Measurements from ENCODE around the gene NPY. TPM values are rescaled to one million over a fixed set of nuclear protein-coding genes. Genes with fewer than 3 reads are reported as not detected.
A peak's percentile ranks its signal among the peaks of the same experiment; 100 is the strongest.
"Not testable (repeated sequence)": the region's sequence is repeated elsewhere in the genome, so short reads cannot be mapped to it uniquely, and the experiment has no call there.

The NPY gene
- total RNA-seq, 2 experiments from 2014 or later, result not detected

DNA sequence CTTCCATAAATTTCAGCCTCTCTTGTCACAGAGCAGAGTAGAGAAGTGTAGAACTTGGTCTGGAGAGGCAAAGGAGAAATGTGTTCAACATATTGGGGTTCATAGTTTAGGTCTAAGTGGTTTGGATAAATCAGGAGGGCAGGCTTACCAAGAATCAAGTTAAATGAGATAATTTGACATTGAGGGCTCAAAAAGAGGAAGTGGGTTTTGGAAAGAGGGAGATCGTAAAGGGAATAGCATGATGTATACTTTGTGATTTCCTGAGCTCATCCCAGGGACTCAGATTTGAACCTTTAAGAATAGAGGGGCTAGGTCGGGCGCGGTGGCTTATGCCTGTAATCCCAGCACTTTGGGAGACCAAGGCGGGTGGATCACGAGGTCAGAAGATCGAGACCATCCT, 34.7 kb upstream of the NPY start:
- intact Hi-C loops (cut with micrococcal nuclease), result no loop called here
- ChIA-PET CTCF (no interaction called here), POLR2A (no interaction called here)
- DNase-seq (no peak), ATAC-seq (no peak)
- H3K9me3 Mint-ChIP-seq, result peaks cover 15% of the 10 kb centered on the region
- H3K4me3 Mint-ChIP-seq, result no peak overlapping the region
- no peaks in the 10 kb centered on the region for H3K4me1 Mint-ChIP-seq (ENCODE audit: low read depth)
- H3K36me3 Mint-ChIP-seq (ENCODE audit: low read depth), result peaks cover 2% of the 10 kb centered on the region
- H3K27me3 Mint-ChIP-seq, result peaks cover 8% of the 10 kb centered on the region
- H3K27ac Mint-ChIP-seq, result no peak overlapping the region
- no peak for TF ChIP-seq CTCF (IDR thresholded peaks at IDR 0.05)

- Mint-ChIP-seq H3K36me3 (ENCODE audit: low read depth) (peaks cover 2% of the 10 kb centered on the region), H3K27ac (no peak overlapping the region), H3K9me3 (peaks cover 15% of the 10 kb centered on the region), H3K4me3 (no peak overlapping the region), H3K4me1 (ENCODE audit: low read depth) (peaks cover 7% of the 10 kb centered on the region), H3K27me3 (peaks cover 8% of the 10 kb centered on the region)
- no peak for DNase-seq
- ChIA-PET CTCF (no interaction called here), POLR2A (no interaction called here)
- intact Hi-C loops (cut with micrococcal nuclease), result no loop called here
- TF ChIP-seq CTCF (IDR thresholded peaks at IDR 0.05), result no peak
- ATAC-seq, result no peak
These were observed 32.4 kb upstream of the NPY start for GRCh38 chr7:24251568-24251967.

DNA sequence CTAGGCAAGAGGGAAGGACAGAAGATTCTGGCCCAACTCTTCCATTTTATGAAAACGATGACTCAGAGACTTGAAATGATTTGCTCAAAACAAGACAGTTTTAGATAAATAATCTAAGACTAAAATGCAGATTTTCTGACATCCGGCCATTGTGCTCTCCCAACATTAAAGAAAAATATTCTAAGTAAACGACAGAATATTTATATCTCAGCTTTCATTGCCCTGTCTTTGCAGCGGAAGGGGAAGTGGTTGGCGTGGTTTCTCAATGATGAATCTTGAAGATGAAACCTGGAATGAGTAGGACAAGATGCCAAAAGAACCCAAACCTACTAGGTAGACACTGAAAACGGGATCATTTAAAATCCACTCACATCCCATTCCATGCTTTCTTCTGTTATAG, 28.9 kb upstream of the NPY start:
- no peak overlapping the region for H3K27ac Mint-ChIP-seq
- no peak for TF ChIP-seq CTCF (IDR thresholded peaks at IDR 0.05)
- H3K4me3 Mint-ChIP-seq, result no peak overlapping the region
- peaks cover 7% of the 10 kb centered on the region for H3K4me1 Mint-ChIP-seq (ENCODE audit: low read depth)
- H3K27me3 Mint-ChIP-seq, result peaks cover 11% of the 10 kb centered on the region
- no peak for ATAC-seq
- peak; percentile 30 for DNase-seq
- intact Hi-C loops (cut with micrococcal nuclease), result no loop called here
- ChIA-PET CTCF (no interaction called here), POLR2A (no interaction called here)
- H3K9me3 Mint-ChIP-seq, result peaks cover 11% of the 10 kb centered on the region
- peaks cover 2% of the 10 kb centered on the region for H3K36me3 Mint-ChIP-seq (ENCODE audit: low read depth)

- H3K36me3 Mint-ChIP-seq (ENCODE audit: low read depth); H3K4me1 Mint-ChIP-seq (ENCODE audit: low read depth): not testable (repeated sequence)
These were observed 25.7 kb upstream of the NPY start for GRCh38 chr7:24258324-24258723.

DNA sequence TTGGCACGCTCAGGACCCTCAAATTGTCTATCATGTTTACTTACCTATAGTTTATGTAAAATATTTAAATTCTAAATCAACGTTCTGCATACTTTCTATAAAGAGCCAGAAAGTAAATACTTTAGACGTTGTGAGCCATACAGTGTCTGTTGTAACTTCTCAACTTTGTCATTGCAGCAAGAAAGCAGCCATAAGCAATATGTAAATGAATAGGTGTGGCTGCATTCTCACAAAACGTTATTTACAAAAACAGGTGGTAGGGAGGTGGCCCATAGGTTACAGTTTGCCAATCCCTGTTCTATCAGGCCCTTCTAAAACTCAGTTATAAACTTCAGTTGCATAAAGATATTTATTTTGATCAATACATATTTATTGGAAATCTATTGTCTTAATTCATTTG, 12.1 kb upstream of the NPY start:
- no peaks in the 10 kb centered on the region for H3K4me1 Mint-ChIP-seq (ENCODE audit: low read depth)
- CTCF ChIA-PET, result no interaction called here
- H3K9me3 Mint-ChIP-seq, result no peaks in the 10 kb centered on the region
- POLR2A ChIA-PET, result no interaction called here
- peaks cover 18% of the 10 kb centered on the region for H3K27me3 Mint-ChIP-seq
- H3K36me3 Mint-ChIP-seq (ENCODE audit: low read depth), result no peaks in the 10 kb centered on the region
- DNase-seq (no peak), ATAC-seq (no peak)
- H3K4me3 Mint-ChIP-seq, result no peak overlapping the region
- no peak for TF ChIP-seq CTCF (IDR thresholded peaks at IDR 0.05)
- intact Hi-C loops (cut with micrococcal nuclease), result no loop called here
- H3K27ac Mint-ChIP-seq, result no peak overlapping the region

More at GRCh38 chr7:24258324-24258723, 25.7 kb upstream of the NPY start:
- H3K27me3 Mint-ChIP-seq; CTCF ChIA-PET; intact Hi-C loops (cut with micrococcal nuclease); H3K27ac Mint-ChIP-seq; ATAC-seq; POLR2A ChIA-PET; DNase-seq; H3K9me3 Mint-ChIP-seq; H3K4me3 Mint-ChIP-seq: not testable (repeated sequence)

DNA sequence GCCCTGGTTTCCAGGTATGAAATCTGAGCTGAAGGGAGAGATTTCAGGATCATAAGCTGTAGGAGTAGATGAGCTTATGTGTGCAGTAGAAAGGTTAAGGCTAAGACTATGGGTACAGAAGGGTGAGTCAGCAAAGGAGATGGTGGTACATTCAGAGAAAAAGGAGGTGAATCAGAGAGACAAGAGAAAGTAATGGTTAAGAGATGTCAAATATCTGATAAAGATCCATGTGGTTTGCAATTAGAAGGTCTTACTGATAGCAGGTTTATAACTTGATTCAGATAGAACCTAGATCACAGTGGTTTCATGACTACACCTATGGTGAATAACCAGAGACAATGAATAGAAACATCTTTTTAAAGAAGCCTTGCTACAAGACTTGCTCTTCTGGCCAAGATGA, 4.5 kb upstream of the NPY start:
- POLR2A ChIA-PET, result no interaction called here
- Mint-ChIP-seq H3K27ac (no peak overlapping the region), H3K4me1 (ENCODE audit: low read depth) (peaks cover 2% of the 10 kb centered on the region), H3K4me3 (no peak overlapping the region), H3K36me3 (ENCODE audit: low read depth) (no peaks in the 10 kb centered on the region), H3K27me3 (peaks cover 36% of the 10 kb centered on the region), H3K9me3 (no peaks in the 10 kb centered on the region)
- TF ChIP-seq CTCF (IDR thresholded peaks at IDR 0.05), result no peak
- CTCF ChIA-PET, result no interaction called here
- intact Hi-C loops (cut with micrococcal nuclease), result no loop called here
- ATAC-seq, result peak; percentile 69
- DNase-seq, result no peak
